Nephron progenitor cell (in vitro differentiated cells): ENCODE data around the gene RAD51B.

Source experiments
- DNase-seq: peaks from one replicate; pipeline ENCODE4 v3.0.0; 2021
- H3K27ac Mint-ChIP-seq: 2 replicates; pipeline ENCODE4 v1.8.0; 2021; ENCODE audit warnings: mild to moderate bottlenecking, moderate library complexity, mixed read lengths
- H3K27me3 Mint-ChIP-seq: 2 replicates; pipeline ENCODE4 v1.8.0; 2021; ENCODE audit warnings: mild to moderate bottlenecking, low read depth, mixed read lengths; ENCODE audit not compliant: poor library complexity
- H3K36me3 Mint-ChIP-seq: 2 replicates; pipeline ENCODE4 v1.8.0; 2021; ENCODE audit warnings: low read depth, mixed read lengths
- H3K4me1 Mint-ChIP-seq: 2 replicates; pipeline ENCODE4 v1.8.0; 2021; ENCODE audit warnings: mixed read lengths
- H3K4me3 Mint-ChIP-seq: 2 replicates; pipeline ENCODE4 v1.8.0; 2021; ENCODE audit warnings: mild to moderate bottlenecking, moderate library complexity, mixed read lengths
- H3K9me3 Mint-ChIP-seq: 2 replicates; pipeline ENCODE4 v1.8.0; 2021; ENCODE audit warnings: mild to moderate bottlenecking, moderate library complexity, mixed read lengths
- TF ChIP-seq, protein P1 (sequence below): fragments of 200-600 bp; sonication (generic); IDR thresholded peaks from 2 replicates; pipeline ENCODE4 v1.5.0; 2021; ENCODE audit warnings: antibody characterized with exemption

Gene RAD51B

DNA sequence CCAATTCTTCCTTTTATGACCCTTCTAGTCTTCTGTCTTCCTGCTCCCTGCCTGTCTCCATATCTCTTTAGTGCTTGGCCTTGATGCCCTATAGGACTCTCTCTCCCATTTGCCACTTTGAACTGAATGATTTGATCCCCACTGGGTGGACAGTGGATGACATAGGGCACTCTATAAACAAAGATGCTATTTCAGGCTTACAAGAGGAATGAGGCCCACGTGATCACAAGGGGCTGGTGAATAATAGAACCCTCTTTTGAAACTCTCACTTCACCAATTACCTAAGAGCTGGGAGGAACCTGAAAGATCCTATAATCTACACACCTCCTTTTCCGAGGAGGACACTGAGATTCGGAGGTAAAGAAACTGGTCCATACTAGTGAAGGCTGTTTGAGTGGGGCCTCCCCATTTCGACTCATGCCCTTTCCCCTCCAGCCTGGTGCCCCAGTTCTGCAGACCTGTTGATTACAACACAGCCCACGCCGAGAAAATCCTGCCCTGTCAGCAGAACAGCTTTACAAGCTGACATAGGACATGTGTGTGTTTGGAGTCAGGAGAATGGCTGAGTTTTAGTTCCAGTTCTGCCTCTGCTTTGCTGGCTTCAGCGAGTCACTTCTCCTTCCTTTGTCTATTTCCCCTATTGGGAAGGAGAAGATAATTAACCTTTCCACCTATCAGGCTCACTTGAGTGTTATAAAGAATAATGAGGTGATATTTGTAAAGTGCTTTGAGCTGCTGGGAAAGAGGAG, 573.0 kb downstream of the RAD51B start:
- Mint-ChIP-seq H3K9me3 (peaks cover 10% of the 10 kb centered on the region), H3K36me3 (peaks cover 17% of the 10 kb centered on the region), H3K27ac (peak overlapping the region; percentile 12), H3K4me3 (peak overlapping the region; percentile 41), H3K27me3 (no peaks in the 10 kb centered on the region), H3K4me1 (peaks cover 81% of the 10 kb centered on the region)
- TF ChIP-seq, protein P1, sequence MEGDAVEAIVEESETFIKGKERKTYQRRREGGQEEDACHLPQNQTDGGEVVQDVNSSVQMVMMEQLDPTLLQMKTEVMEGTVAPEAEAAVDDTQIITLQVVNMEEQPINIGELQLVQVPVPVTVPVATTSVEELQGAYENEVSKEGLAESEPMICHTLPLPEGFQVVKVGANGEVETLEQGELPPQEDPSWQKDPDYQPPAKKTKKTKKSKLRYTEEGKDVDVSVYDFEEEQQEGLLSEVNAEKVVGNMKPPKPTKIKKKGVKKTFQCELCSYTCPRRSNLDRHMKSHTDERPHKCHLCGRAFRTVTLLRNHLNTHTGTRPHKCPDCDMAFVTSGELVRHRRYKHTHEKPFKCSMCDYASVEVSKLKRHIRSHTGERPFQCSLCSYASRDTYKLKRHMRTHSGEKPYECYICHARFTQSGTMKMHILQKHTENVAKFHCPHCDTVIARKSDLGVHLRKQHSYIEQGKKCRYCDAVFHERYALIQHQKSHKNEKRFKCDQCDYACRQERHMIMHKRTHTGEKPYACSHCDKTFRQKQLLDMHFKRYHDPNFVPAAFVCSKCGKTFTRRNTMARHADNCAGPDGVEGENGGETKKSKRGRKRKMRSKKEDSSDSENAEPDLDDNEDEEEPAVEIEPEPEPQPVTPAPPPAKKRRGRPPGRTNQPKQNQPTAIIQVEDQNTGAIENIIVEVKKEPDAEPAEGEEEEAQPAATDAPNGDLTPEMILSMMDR = no peak
- DNase-seq = no peak

- H3K4me3 Mint-ChIP-seq = no peak overlapping the region
- TF ChIP-seq, protein P1 = no peak
- no peaks in the 10 kb centered on the region for H3K27me3 Mint-ChIP-seq
- peaks cover 83% of the 10 kb centered on the region for H3K4me1 Mint-ChIP-seq
- peaks cover 17% of the 10 kb centered on the region for H3K36me3 Mint-ChIP-seq
- peak overlapping the region; percentile 25 for H3K27ac Mint-ChIP-seq
- DNase-seq = no peak
- H3K9me3 Mint-ChIP-seq = peaks cover 10% of the 10 kb centered on the region
Observed at GRCh38 chr14:68393259-68393658, 573.7 kb downstream of the RAD51B start.

DNA sequence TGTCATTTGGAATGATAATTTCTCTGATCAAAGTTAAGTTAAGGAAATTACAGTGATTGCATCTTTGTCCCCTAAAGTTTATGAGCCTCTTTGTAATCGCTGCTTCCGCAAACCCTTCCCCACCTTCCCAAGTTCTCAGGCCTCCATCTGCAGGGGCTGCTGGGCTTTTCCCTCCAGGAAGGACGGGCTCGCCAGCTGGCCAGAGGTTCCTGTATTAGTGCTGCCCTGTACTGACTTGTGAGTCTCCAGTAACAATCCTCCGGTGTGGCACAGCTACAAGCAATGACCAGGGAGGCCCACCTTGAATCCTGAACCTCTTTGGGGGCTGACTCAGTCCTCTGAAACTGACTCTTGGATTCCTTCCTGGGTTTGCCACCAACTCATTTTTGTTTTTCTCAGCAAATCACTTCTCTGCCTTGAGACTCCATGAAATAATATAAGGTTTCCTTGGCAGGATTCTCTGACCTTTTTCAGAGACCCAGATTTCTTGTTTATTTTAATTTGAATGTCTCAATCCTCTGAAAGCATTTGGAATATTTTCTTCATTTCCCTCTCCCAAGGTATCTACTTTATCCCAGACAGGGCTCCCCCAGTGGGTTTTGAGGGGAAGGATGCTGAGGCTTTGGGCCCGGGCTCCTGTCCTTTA, 574.7 kb downstream of the RAD51B start:
- H3K36me3 Mint-ChIP-seq = peaks cover 12% of the 10 kb centered on the region
- no peaks in the 10 kb centered on the region for H3K27me3 Mint-ChIP-seq
- peak overlapping the region; percentile 25 for H3K27ac Mint-ChIP-seq
- DNase-seq = no peak
- peaks cover 85% of the 10 kb centered on the region for H3K4me1 Mint-ChIP-seq
- TF ChIP-seq, protein P1 = no peak
- H3K4me3 Mint-ChIP-seq = no peak overlapping the region
- H3K9me3 Mint-ChIP-seq = peaks cover 10% of the 10 kb centered on the region

DNA sequence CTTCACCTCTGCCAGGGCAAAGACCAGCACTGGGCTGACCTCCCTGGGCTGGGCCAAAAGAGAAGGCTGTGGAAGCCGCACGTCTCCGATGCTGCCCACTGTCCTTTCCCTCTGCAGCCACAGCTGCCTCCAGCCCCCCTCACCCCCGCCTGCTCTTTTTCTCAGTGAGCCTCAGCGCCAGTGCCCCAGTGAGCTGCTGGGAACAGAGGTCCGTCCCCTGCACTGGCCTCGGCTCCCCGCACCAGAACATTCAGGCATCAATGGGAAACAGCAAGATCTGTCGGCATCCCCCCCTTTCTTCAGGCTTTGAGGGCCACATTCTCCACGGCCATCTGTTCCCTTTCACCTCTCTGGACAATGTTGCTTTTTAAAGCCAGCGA, 575.2 kb downstream of the RAD51B start:
- TF ChIP-seq, protein P1 = no peak
- H3K9me3 Mint-ChIP-seq = peaks cover 9% of the 10 kb centered on the region
- H3K27ac Mint-ChIP-seq = peak overlapping the region; percentile 25
- no peaks in the 10 kb centered on the region for H3K27me3 Mint-ChIP-seq
- H3K4me1 Mint-ChIP-seq = peaks cover 89% of the 10 kb centered on the region
- DNase-seq = peak; percentile 39
- H3K4me3 Mint-ChIP-seq = peak overlapping the region; percentile 1
- peaks cover 12% of the 10 kb centered on the region for H3K36me3 Mint-ChIP-seq

DNA sequence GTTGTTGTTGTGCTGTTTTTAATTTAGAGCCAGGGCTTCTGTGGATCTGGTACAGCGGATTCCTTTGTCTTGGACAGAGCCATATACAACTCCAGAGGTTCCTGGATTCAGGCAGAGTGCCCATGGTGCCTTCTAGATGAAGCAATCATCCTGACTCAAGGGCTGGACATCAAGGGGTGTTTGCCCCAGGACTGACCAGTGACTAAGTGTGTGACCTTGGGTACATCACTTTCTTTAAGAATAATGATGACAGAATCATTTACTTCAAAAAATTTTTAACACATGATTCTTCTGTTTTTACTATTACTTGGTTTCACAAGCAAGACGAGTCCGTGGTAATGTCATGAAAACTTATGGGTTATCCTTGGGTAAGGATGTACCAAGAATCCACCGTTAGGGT, 576.0 kb downstream of the RAD51B start:
- peaks cover 6% of the 10 kb centered on the region for H3K36me3 Mint-ChIP-seq
- H3K9me3 Mint-ChIP-seq = peaks cover 4% of the 10 kb centered on the region
- DNase-seq = no peak
- TF ChIP-seq, protein P1 = no peak
- peak overlapping the region; percentile 88 for H3K27ac Mint-ChIP-seq
- peaks cover 94% of the 10 kb centered on the region for H3K4me1 Mint-ChIP-seq
- peak overlapping the region; percentile 53 for H3K4me3 Mint-ChIP-seq
- no peaks in the 10 kb centered on the region for H3K27me3 Mint-ChIP-seq
